SK-N-SH treated with all-trans-retinoic acid at 6 μM for 48 hours (cell line): ENCODE measurements around the gene RBM19.

Experiments
- BACH2 ChIP-seq: fragments of 250-450 bp; sonication (Bioruptor Pico); IDR thresholded peaks from 2 replicates; pipeline ENCODE4 v1.9.0; 2021; ENCODE audit warnings: mild to moderate bottlenecking, borderline replicate concordance
- PATZ1 ChIP-seq: fragments of 250-450 bp; sonication (Bioruptor Pico); IDR thresholded peaks from 2 replicates; pipeline ENCODE4 v1.8.0; 2020; ENCODE audit warnings: mild to moderate bottlenecking, moderate library complexity, borderline replicate concordance
- RARB ChIP-seq: fragments of 250-450 bp; sonication (Bioruptor Pico); IDR thresholded peaks from 2 replicates; pipeline ENCODE4 v1.8.0; 2021; ENCODE audit warnings: mild to moderate bottlenecking, moderate library complexity
- TCF4 ChIP-seq: fragments of 250-450 bp; sonication (Bioruptor Pico); IDR thresholded peaks from 2 replicates; pipeline ENCODE4 v1.8.0; 2021; ENCODE audit warnings: mild to moderate bottlenecking, moderate library complexity, borderline replicate concordance
- ZNF70 ChIP-seq: fragments of 450-650 bp; formaldehyde crosslinking; IDR thresholded peaks from 2 replicates; pipeline ENCODE4 v1.5.0; 2020; ENCODE audit warnings: mild to moderate bottlenecking, moderate library complexity
- ZNF8 ChIP-seq: fragments of 450-650 bp; formaldehyde crosslinking; IDR thresholded peaks from 2 replicates; pipeline ENCODE4 v1.5.0; 2020; ENCODE audit warnings: mild to moderate bottlenecking, moderate library complexity

GRCh38 chr12:113894697-113895096, 71.4 kb downstream of the RBM19 start:
- TF ChIP-seq RARB (CRISPR knock-in tag) (no peak), ZNF8 (CRISPR knock-in tag) (no peak), PATZ1 (no peak), TCF4 (CRISPR knock-in tag) (no peak), BACH2 (no peak), ZNF70 (CRISPR knock-in tag) (no peak)
